Neural progenitor cell (in vitro differentiated cells): ENCODE measurements around the gene TRIM2. TPM values are rescaled to one million over a fixed set of nuclear protein-coding genes. Genes with fewer than 3 reads are reported as not detected.

Experiments used
- DNase-seq: peaks from one replicate; pipeline ENCODE4 v3.0.0-alpha.2; 2016; ENCODE audit warnings: low spot score
- H2AFZ ChIP-seq: fragments of 200-600 bp; sonication (generic); replicated peaks from 2 replicates; pipeline ENCODE4 v1.6.1; 2016; ENCODE audit warnings: antibody characterized with exemption
- H3F3A ChIP-seq: fragments of 200-600 bp; sonication (generic); 2 replicates; pipeline ENCODE4 v1.6.1; 2016; ENCODE audit warnings: antibody characterized with exemption, low read depth
- H3K27ac ChIP-seq: fragments of 200-600 bp; sonication (generic); 2 replicates; pipeline ENCODE4 v1.5.1; 2016; ENCODE audit warnings: mild to moderate bottlenecking
- H3K27me3 ChIP-seq: fragments of 200-600 bp; sonication (generic); 2 replicates; pipeline ENCODE4 v1.6.1; 2016; ENCODE audit warnings: mild to moderate bottlenecking, moderate library complexity
- H3K36me3 ChIP-seq: fragments of 200-600 bp; sonication (generic); 2 replicates; pipeline ENCODE4 v1.5.1; 2016
- H3K4me1 ChIP-seq: fragments of 200-600 bp; sonication (generic); 2 replicates; pipeline ENCODE4 v1.6.1; 2016; ENCODE audit warnings: mixed run types
- H3K4me2 ChIP-seq: fragments of 200-600 bp; sonication (generic); 2 replicates; pipeline ENCODE4 v1.6.1; 2016
- H3K4me3 ChIP-seq: fragments of 200-600 bp; sonication (generic); 2 replicates; pipeline ENCODE4 v1.5.1; 2016
- H3K79me2 ChIP-seq: fragments of 200-600 bp; sonication (generic); 2 replicates; pipeline ENCODE4 v1.6.1; 2016; ENCODE audit warnings: low read depth
- H3K9ac ChIP-seq: fragments of 200-600 bp; sonication (generic); 2 replicates; pipeline ENCODE4 v1.6.1; 2016
- H3K9me3 ChIP-seq: fragments of 200-600 bp; sonication (generic); 2 replicates; pipeline ENCODE4 v1.5.1; 2016; ENCODE audit warnings: low read depth
- H4K20me1 ChIP-seq: fragments of 200-600 bp; sonication (generic); 2 replicates; pipeline ENCODE4 v1.6.1; 2016; ENCODE audit warnings: low read depth
- H3K27ac Mint-ChIP-seq: 3 replicates; pipeline ENCODE4 v1.8.0; 2021; ENCODE audit warnings: mixed read lengths
- H3K27me3 Mint-ChIP-seq: 2 replicates; pipeline ENCODE4 v1.8.0; 2022; ENCODE audit warnings: low read depth, mild to moderate bottlenecking, inconsistent platforms, moderate library complexity, mixed read lengths; ENCODE audit not compliant: insufficient read depth
- H3K36me3 Mint-ChIP-seq: 3 replicates; pipeline ENCODE4 v1.8.0; 2021; ENCODE audit warnings: mixed read lengths
- H3K4me1 Mint-ChIP-seq: 3 replicates; pipeline ENCODE4 v1.8.0; 2021; ENCODE audit warnings: mixed read lengths
- H3K4me3 Mint-ChIP-seq: 3 replicates; pipeline ENCODE4 v1.8.0; 2021; ENCODE audit warnings: mild to moderate bottlenecking, moderate library complexity, mixed read lengths
- H3K9me3 Mint-ChIP-seq: 3 replicates; pipeline ENCODE4 v1.8.0; 2020; ENCODE audit warnings: mixed read lengths
- CTCF ChIP-seq: fragments of 200-600 bp; sonication (generic); IDR thresholded peaks from 2 replicates; pipeline ENCODE4 v1.5.1; 2017; ENCODE audit warnings: antibody characterized with exemption, mild to moderate bottlenecking
- EZH2 ChIP-seq: fragments of 200-600 bp; sonication (generic); IDR thresholded peaks from 2 replicates; pipeline ENCODE4 v1.6.1; 2017; ENCODE audit warnings: antibody characterized with exemption, mild to moderate bottlenecking, moderate library complexity
- EZH2phosphoT487 ChIP-seq: fragments of 200-600 bp; sonication (generic); IDR thresholded peaks from 2 replicates; pipeline ENCODE4 v1.6.1; 2017; ENCODE audit warnings: antibody characterized with exemption
- small RNA-seq: library from RNA; depleted of rRNA; stranded (forward); fragments of <200 nt; gene quantifications from one replicate; pipeline ENCODE3, GENCODE V24; 2015
- total RNA-seq: library from RNA; depleted of rRNA; stranded (reverse); fragments of >200 nt; gene quantifications from 2 replicates; pipeline ENCODE4 v1.2.3, GENCODE V29; 2015; ENCODE audit warnings: low replicate concordance

TRIM2 gene
- total RNA-seq, 1 donor from 2014 or later: 87.6 TPM

GRCh38 chr4:153383131-153383530 is 178.9 kb downstream of the TRIM2 start:
- DNase-seq: no peak
- H3F3A ChIP-seq: peaks cover 6% of the 10 kb centered on the region
- TF ChIP-seq EZH2 (no peak), EZH2phosphoT487 (no peak)
- no peak overlapping the region for H3K9ac ChIP-seq
- no peak overlapping the region for H3K4me3 ChIP-seq
- H3K79me2 ChIP-seq: no peaks in the 10 kb centered on the region
- no peaks in the 10 kb centered on the region for H3K36me3 ChIP-seq
- no peaks in the 10 kb centered on the region for H3K9me3 ChIP-seq
- H3K9me3 Mint-ChIP-seq: no peaks in the 10 kb centered on the region
- H3K27ac ChIP-seq: peak overlapping the region; percentile 46
- H3K27me3 Mint-ChIP-seq: peaks cover 2% of the 10 kb centered on the region
- no peaks in the 10 kb centered on the region for H4K20me1 ChIP-seq
- no peak overlapping the region for H3K4me2 ChIP-seq
- H3K27me3 ChIP-seq: no peaks in the 10 kb centered on the region
- H3K4me1 Mint-ChIP-seq: no peaks in the 10 kb centered on the region
- H2AFZ ChIP-seq: no peak overlapping the region
- peak overlapping the region; percentile 59 for H3K27ac Mint-ChIP-seq
- H3K4me1 ChIP-seq: no peaks in the 10 kb centered on the region
- H3K36me3 Mint-ChIP-seq: peaks cover 15% of the 10 kb centered on the region
- H3K4me3 Mint-ChIP-seq: no peak overlapping the region

- Histone ChIP-seq H3K4me2 (no peak overlapping the region), H3K9ac (no peak overlapping the region), H3K9me3 (no peaks in the 10 kb centered on the region), H3K27me3 (no peaks in the 10 kb centered on the region), H2AFZ (no peak overlapping the region), H3K36me3 (no peaks in the 10 kb centered on the region), H3F3A (peaks cover 6% of the 10 kb centered on the region), H3K27ac (no peak overlapping the region), H3K79me2 (no peaks in the 10 kb centered on the region), H3K4me1 (no peaks in the 10 kb centered on the region), H3K4me3 (no peak overlapping the region), H4K20me1 (no peaks in the 10 kb centered on the region)
- no peaks in the 10 kb centered on the region for H3K4me1 Mint-ChIP-seq
- H3K4me3 Mint-ChIP-seq: no peak overlapping the region
- peaks cover 15% of the 10 kb centered on the region for H3K36me3 Mint-ChIP-seq
- peaks cover 2% of the 10 kb centered on the region for H3K27me3 Mint-ChIP-seq
- no peak for TF ChIP-seq EZH2
- no peak for TF ChIP-seq EZH2phosphoT487
- no peak for TF ChIP-seq CTCF
- no peak overlapping the region for H3K27ac Mint-ChIP-seq
- H3K9me3 Mint-ChIP-seq: no peaks in the 10 kb centered on the region
- DNase-seq: no peak
Measured at GRCh38 chr4:153384160-153384559, 179.9 kb downstream of the TRIM2 start.

- no peaks in the 10 kb centered on the region for H4K20me1 ChIP-seq
- no peaks in the 10 kb centered on the region for H3K4me1 ChIP-seq
- H2AFZ ChIP-seq: no peak overlapping the region
- H3K36me3 ChIP-seq: no peaks in the 10 kb centered on the region
- no peak for DNase-seq
- TF ChIP-seq EZH2 (no peak), CTCF (no peak), EZH2phosphoT487 (no peak)
- Mint-ChIP-seq H3K9me3 (no peaks in the 10 kb centered on the region), H3K4me1 (no peaks in the 10 kb centered on the region), H3K36me3 (peaks cover 15% of the 10 kb centered on the region), H3K4me3 (no peak overlapping the region), H3K27ac (no peak overlapping the region), H3K27me3 (peaks cover 2% of the 10 kb centered on the region)
- H3K4me2 ChIP-seq: no peak overlapping the region
- no peaks in the 10 kb centered on the region for H3K27me3 ChIP-seq
- H3K4me3 ChIP-seq: no peak overlapping the region
- H3F3A ChIP-seq: no peaks in the 10 kb centered on the region
- H3K79me2 ChIP-seq: no peaks in the 10 kb centered on the region
- no peak overlapping the region for H3K9ac ChIP-seq
- no peaks in the 10 kb centered on the region for H3K9me3 ChIP-seq
- H3K27ac ChIP-seq: no peak overlapping the region
Measured at GRCh38 chr4:153385784-153386183, 181.5 kb downstream of the TRIM2 start.

- peaks cover 16% of the 10 kb centered on the region for H3K36me3 Mint-ChIP-seq
- H3K9me3 ChIP-seq: no peaks in the 10 kb centered on the region
- H3K27ac ChIP-seq: no peak overlapping the region
- no peaks in the 10 kb centered on the region for H3K27me3 ChIP-seq
- no peak overlapping the region for H3K4me3 Mint-ChIP-seq
- TF ChIP-seq EZH2: no peak
- TF ChIP-seq CTCF: no peak
- no peak for TF ChIP-seq EZH2phosphoT487
- H3K9ac ChIP-seq: no peak overlapping the region
- H4K20me1 ChIP-seq: no peaks in the 10 kb centered on the region
- H3K4me2 ChIP-seq: no peak overlapping the region
- no peaks in the 10 kb centered on the region for H3K79me2 ChIP-seq
- no peak overlapping the region for H3K4me3 ChIP-seq
- no peak overlapping the region for H2AFZ ChIP-seq
- no peak overlapping the region for H3K27ac Mint-ChIP-seq
- no peaks in the 10 kb centered on the region for H3K4me1 Mint-ChIP-seq
- no peak for DNase-seq
- peaks cover 2% of the 10 kb centered on the region for H3K27me3 Mint-ChIP-seq
- no peaks in the 10 kb centered on the region for H3K4me1 ChIP-seq
- no peaks in the 10 kb centered on the region for H3K9me3 Mint-ChIP-seq
- H3K36me3 ChIP-seq: no peaks in the 10 kb centered on the region
- no peaks in the 10 kb centered on the region for H3F3A ChIP-seq
Measured at GRCh38 chr4:153387981-153388380, 183.7 kb downstream of the TRIM2 start.

Small RNAs within 50 kb of the gene (small RNA-seq; reads per million reads assigned to genes)
- not detected for gene RF00019
- gene RN7SL419P: not detected
- not detected for gene RNU6-1196P

Other genes starting within 250 kb of the TRIM2 start
- gene MND1, start 140.2 kb downstream of the TRIM2 start, total RNA-seq: 42.2 and 74.6 TPM in 2 replicates